ENCODE results near the gene YPEL1.

Gene YPEL1

GRCh38 chr22:21708960-21709359, 26.6 kb downstream of the YPEL1 start:
- H3K27ac ChIP-seq: no peak overlapping the region
- POLR2A ChIA-PET (ENCODE audit: low non-redundant PET): no interaction called here
- CTCF ChIA-PET: no interaction called here
- TF ChIP-seq CTCF (conservative IDR thresholded peaks at IDR 0.05; ENCODE audit: low read depth): no peak
- DNase-seq (ENCODE audit: low spot score): no peak

- ChIA-PET POLR2A (ENCODE audit: low non-redundant PET) (no interaction called here), CTCF (no interaction called here)
- TF ChIP-seq CTCF (conservative IDR thresholded peaks at IDR 0.05; ENCODE audit: low read depth): no peak
- no peak overlapping the region for H3K27ac ChIP-seq
- no peak for DNase-seq (ENCODE audit: low spot score)
Observed at GRCh38 chr22:21707677-21708076, 27.9 kb downstream of the YPEL1 start.

DNA sequence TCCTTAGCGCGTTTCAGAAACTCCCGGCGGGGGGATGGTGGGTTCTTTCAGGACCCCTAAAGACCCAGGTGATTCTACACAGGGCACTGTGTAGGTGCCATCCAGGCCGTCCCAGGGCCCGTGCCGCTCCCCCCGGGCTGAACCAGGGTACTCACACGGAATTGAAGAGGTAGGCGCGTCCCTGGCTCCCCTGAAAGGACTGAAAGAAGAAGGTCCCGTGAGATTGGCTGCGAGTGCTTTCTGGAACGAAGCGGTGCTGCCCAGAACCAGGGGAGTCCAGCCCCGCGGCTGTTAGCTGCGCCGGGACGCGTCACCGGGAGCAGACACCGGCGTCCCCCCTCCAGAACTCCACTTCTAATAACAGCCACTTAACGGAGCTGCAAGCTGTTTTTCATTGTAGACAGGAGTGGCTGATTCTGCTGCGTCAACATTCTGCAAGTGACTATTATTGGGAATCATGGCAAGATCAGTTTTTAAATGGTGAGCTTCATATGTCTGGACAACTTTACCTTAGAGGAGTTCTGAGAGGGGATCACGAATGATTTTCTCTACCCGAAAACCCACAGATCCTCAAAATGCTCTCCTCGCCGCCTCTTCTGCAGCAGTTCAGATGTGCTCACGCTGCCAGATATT, 31.8 kb downstream of the YPEL1 start:
- ChIA-PET CTCF (no interaction called here), POLR2A (ENCODE audit: low non-redundant PET) (no interaction called here)
- no peak for TF ChIP-seq CTCF (conservative IDR thresholded peaks at IDR 0.05; ENCODE audit: low read depth)

DNA sequence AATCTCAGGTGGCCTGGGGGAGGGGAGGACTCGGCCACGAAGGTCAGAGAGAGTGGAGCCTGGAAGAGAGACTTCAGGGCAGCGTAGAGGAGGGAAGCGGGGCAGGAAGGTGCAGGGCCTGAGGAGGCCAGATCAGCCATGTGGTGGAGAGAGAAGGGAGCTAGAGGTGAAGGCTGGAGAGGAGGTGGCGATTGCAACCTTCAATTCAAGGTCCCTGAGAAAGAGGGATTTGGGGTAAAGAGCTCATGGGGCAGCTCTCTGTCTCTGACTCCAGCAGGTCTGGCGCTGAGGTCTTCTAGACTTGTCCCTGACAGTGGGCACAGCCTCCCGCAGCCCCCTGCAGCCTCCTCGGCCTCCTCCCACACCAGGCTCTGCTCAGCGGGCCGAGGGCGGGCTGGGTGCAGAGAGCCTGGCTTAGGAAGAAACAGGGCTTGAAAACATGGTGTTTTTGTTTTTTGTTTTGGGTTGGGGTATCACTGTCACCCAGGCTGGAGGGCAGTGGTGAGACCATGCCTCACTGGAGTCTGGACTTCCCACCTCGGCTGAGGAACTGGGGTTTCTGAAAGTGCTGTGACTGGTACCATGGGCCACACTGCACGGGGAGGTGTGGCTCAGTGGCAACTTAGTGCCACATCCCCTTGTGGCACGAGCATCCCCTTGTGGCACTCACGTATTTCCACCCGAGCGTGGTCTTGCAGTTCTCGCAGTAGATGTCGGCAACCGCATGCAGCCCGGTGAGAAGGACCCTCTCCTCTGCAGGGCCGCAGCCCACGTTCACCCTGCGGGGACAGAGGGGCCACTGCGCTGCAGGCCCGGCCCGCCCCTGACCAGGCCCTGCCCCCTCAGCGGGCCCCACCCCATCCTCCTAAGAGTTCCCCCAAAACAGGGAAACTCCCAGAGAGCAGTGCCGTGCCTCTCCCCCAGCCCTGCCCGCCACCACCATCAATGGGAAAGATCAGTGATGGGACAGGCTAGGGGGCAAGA, 32.6 kb downstream of the YPEL1 start:
- no peak for DNase-seq (ENCODE audit: low spot score)
- no peak overlapping the region for H3K27ac ChIP-seq
- TF ChIP-seq CTCF (conservative IDR thresholded peaks at IDR 0.05; ENCODE audit: low read depth): no peak
- ChIA-PET CTCF (no interaction called here), POLR2A (ENCODE audit: low non-redundant PET) (no interaction called here)

More for the DNA sequence above, 31.8 kb downstream of the YPEL1 start:
- no peak overlapping the region for H3K27ac ChIP-seq
- DNase-seq (ENCODE audit: low spot score): no peak

DNA sequence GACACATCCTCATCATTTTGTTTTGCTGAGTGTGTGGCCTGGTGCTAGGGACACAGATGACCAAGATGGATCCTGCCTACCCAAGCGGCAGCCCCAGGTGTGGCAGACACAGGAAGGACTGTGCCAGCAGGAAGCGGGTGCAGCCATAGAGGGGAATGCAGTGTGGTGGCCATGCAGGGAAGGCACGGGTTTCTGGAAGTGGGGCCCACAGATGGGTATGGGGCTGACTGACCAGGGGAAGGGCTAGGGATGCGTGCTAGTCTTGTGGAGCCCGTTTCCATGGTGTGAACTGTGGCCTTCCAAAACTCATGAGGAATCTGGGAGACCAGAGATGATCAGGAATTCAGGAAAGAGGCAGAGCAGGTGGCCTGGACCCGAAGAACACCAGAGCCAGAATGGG, 33.5 kb downstream of the YPEL1 start:
- ChIA-PET CTCF (no interaction called here), POLR2A (ENCODE audit: low non-redundant PET) (no interaction called here)
- no peak for DNase-seq (ENCODE audit: low spot score)

More for the DNA sequence above, 33.5 kb downstream of the YPEL1 start:
- no peak for TF ChIP-seq CTCF (conservative IDR thresholded peaks at IDR 0.05; ENCODE audit: low read depth)
- H3K27ac ChIP-seq: no peak overlapping the region
